HG03354 (cell line): ENCODE data around the gene MACROD1.

Source experiments
- ATAC-seq: cut with Tn5 transposase; IDR thresholded peaks from one replicate; pipeline ENCODE4 v1.9.1; 2021; ENCODE audit warnings: mild to moderate bottlenecking; ENCODE audit not compliant: unreplicated experiment, poor library complexity, severe bottlenecking

MACROD1 gene

DNA sequence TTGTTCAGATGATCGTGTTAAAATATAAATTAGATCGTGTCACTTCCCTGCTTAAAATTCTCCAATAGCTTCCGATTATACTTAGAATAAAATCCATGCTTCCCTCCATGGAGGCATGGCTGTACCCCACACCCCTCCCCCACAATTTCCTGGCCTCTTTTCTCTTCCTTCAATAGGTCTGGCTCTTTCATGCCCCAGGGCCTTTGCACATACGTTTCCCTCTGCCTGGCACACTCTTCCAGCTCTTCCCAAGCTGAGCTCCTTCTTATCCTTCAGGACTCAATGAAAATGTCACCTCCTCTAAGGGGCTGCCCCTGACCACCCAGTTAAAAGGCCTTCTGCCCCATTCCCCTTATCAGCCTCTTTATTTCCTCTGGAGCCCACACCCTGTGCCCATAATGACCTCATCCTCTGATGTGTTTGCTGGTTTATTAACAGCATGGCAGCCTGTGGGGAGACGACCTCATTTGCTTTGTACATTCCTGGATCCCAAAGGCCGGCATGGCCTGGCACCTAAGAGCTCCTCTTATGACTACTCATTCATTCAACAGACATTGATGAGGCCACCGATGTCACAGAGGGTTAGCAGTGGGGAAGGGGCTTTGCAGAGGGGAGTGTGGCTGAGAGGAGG is 139.2 kb downstream of the MACROD1 start:
- ATAC-seq, result no peak

DNA sequence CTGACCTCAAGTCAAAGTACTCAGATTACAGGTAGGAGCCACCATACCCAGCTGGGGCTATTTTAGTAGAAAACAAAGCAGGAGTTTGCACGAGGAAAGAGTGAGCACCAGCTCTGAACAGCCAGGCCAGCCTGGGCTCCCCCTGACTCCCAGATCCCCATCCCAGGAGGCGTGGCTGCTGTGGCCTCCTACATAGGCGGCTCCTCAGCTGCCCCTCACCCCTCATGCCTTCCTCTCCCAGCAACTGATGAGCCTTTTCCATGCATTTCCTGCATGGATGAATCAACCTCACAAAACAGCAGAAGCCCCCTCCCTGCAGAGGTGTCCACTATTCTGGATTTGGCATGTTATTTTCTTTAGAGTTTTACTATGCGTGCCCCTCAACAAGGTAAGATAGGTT is 140.7 kb downstream of the MACROD1 start:
- ATAC-seq, result no peak

- no peak for ATAC-seq
These were observed 141.9 kb downstream of the MACROD1 start for GRCh38 chr11:64023712-64024710.

DNA sequence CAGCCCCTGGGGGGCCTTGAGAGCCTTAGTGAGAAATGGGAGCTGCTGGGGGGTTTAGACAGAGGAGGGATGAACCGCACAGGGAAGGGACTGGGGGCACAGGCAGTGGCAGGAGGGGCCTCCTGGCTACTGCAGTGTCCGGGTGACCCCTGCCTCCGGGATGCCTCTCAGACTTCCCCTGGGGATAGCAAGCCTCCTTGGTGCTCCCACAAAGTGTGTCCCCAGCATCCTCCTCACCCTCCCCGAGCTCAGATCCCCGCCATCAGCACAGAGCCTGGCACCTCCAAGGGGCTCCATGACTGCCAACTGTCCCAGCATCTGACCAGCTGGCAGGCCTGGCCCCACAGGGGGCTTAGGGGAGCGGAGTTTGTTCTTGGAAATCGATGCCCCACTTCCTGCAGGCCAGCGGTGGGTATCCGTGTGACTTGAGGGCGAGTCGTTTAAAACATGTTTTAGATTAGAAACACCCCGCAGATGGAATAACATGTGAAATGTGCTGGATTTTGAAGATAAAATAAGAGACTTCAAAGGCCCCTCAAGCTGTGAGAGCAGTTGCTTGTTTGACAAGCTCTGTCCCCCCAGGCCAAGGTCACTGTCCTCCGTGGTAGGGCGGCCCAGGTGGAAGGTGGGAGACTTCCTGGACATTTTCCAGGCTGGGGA is 143.7 kb downstream of the MACROD1 start:
- ATAC-seq, result no peak

DNA sequence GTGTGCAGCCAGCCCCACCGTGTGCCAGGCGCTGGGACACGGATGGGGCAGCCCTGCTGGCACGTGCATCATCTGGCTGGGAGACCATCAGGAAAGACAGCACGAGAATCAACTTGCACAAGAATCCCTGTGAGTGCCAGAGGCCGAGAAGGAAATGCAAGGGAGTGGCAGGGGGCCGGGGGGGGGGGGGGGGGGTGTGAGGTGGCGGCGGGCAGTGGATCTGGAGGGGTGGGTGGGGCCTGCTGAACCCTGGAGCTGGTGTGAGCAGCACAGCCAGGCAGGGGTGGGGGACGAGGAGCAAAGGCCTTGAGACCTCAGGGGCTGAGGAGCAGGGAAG is 144.2 kb downstream of the MACROD1 start:
- ATAC-seq, result no peak

GRCh38 chr11:64020976-64021756 is 144.7 kb downstream of the MACROD1 start:
- ATAC-seq, result no peak

- no peak for ATAC-seq
These were observed 146.5 kb downstream of the MACROD1 start for GRCh38 chr11:64019106-64020037.

- ATAC-seq, result no peak
These were observed 147.6 kb downstream of the MACROD1 start for GRCh38 chr11:64018310-64018709.

DNA sequence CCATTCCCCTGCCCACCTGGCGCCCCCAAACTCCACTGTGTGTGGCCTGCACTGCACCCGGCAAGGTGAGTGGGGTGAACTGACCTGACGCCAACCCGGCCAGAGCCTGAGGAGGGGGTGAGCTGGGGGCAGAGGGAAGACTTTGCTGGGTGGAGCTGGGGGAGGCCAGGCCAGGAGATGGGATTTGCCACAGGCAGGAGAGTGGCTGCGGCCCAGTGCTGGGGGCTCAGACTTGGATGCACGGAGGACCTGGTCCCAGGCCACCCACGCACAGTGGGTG is 148.0 kb downstream of the MACROD1 start:
- no peak for ATAC-seq

GRCh38 chr11:64015935-64016845 is 149.7 kb downstream of the MACROD1 start:
- no peak for ATAC-seq

GRCh38 chr11:64015510-64015909 is 150.4 kb downstream of the MACROD1 start:
- no peak for ATAC-seq

DNA sequence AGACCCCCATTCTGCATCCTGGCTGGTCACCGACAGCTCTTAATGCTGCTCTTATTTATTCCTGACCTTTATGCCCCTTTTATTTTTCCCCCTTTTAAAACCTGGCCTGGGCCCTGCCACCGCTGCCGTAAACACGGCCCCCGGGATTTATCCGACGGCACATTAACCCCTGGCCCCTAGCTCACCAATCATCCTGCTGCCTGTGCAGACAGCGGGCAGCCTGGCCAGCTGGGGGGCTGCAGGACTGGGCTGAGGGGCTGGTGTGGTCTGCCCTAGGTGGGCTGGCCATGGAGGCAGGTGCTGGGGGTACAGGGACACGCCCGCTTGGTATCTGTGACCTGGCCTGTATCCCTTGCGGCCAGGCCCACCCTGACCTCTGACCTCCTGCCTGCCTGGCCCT is 151.6 kb downstream of the MACROD1 start:
- ATAC-seq, result no peak

DNA sequence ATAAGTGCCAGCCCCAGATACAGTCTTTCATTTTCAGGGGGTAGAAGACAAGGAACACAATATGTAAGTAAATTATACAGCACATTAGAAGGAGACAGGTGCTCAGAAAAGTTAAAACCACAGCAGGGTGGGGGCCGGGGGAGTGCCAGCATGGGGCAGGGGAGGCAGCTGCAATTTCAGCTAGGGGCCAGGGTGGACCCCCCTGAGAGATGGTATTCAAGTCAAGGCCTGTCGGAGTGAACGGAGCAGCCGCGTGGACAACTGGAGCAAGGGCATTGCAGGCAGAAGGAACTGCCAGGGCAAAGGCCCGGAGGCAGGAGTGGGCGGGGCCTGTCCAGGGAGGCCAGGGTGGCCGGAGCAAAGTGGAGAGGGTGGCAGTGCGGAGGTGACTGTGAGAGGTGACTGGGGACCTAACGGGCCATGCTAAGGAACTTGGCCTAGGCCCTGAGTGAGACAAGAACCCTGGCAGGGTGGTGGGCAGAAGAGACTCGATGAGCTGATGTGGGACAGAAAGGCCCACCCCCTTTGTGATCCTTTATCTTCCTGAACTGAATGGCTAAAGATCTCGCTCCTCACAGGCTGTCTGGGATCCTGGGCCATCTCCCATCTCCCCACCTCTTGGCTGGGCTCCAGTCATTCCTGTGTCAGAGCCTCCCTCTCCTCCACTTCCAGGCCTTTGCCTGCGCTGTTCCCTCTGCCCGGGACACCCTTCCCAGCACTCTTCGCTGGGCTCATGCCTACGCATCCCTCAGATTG is 152.6 kb downstream of the MACROD1 start:
- no peak for ATAC-seq

DNA sequence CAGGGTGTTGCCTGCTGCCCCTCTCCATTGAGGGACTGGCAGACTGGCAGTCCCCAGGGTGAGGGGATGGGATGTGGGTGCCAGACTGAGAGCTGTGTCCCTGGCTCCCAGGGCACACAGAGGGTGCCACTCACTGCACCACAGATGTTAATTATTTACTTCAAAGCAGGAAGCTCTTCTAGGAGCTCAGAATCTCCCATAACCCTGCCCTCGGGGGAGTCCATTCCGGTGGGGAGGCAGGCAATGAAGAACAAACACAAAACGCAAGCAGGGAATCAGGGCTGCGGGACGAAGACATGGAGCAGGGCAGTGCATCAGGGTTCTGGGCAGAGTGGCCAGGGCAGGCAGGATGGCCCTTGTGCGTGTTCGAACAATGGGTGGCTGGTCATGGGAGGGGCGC is 154.5 kb downstream of the MACROD1 start:
- ATAC-seq, result no peak

DNA sequence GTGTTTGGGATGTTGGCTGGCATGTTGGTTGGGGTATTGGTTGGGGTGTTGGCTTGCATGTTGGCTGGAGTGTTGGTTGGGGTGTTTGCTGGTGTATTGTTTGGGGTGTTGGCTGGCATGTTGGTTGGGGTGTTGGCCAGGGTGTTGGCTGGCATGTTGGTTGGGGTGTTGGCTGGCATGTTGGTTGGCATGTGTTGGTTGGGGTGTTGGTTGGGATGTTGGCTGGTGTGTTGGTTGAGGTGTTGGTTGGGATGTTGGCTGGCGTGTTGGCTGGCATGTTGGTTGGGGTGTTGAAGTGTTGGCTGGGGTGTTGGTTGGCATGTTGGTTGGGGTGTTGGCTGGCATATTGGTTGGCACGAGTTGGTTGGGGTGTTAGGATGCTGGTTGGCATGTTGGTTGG is 155.1 kb downstream of the MACROD1 start:
- no peak for ATAC-seq

- no peak for ATAC-seq
These were observed 156.2 kb downstream of the MACROD1 start for GRCh38 chr11:64009710-64010109.

- ATAC-seq, result no peak
These were observed 156.8 kb downstream of the MACROD1 start for GRCh38 chr11:64008914-64009633.
